ENCODE data around the gene PGGT1B. TPM values are rescaled to one million over a fixed set of nuclear protein-coding genes. Genes with fewer than 3 reads are reported as not detected.

Gene PGGT1B
- total RNA-seq, 2 donors from 2014 or later: 39.3 to 44.9 TPM

DNA sequence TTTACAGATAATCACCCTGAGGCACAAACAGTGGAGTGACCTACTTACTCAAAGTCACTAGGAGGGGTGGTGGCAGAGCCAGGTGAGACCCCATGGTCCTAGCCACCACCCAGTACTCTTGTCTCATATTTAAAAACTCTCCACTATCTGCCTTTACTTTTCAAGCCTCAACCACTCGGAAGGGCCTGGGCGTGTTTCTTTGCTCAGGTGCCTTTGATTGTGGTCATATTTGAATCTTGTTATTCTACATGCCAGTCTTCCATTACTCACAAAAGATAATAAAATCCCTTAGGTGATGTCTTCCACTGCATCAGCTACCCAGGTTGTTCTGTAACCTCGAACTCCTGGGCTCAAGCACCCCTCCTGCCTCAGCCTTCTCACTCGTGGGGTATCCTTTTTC lies 72.3 kb downstream of the PGGT1B start:
- H3K27me3 Mint-ChIP-seq: peaks cover 19% of the 10 kb centered on the region
- no peak for DNase-seq
- no peak for ATAC-seq
- no peak overlapping the region for H3K27ac Mint-ChIP-seq
- no peaks in the 10 kb centered on the region for H3K9me3 ChIP-seq (ENCODE audit: control insufficient read depth, low read length, poor library complexity, severe bottlenecking)
- no peak overlapping the region for H3K4me3 Mint-ChIP-seq
- H3K4me1 Mint-ChIP-seq: no peaks in the 10 kb centered on the region
- H3K36me3 Mint-ChIP-seq (ENCODE audit: low read depth): no peaks in the 10 kb centered on the region

DNA sequence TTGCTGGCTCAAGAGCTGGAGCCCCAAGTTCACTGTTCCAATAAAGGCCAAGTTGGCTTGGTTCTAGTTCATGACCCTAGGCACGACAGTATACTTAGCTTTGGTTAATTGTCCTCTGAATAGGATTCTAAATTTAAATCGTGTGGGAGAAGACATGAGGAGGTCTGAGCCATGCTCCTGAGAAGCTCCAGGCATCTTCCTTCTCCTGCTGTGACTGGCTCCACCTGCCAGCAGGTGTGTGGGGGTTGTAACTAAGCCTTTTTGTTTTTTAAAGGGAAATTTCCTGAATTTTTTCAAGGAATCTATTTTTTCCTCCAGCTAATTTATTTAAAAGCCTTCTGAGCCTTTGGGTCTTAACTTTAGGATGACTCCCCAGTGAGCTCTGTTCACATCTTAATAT lies 72.8 kb downstream of the PGGT1B start:
- H3K27me3 Mint-ChIP-seq: peaks cover 19% of the 10 kb centered on the region
- no peak for ATAC-seq
- H3K4me1 Mint-ChIP-seq: no peaks in the 10 kb centered on the region
- no peak overlapping the region for H3K27ac Mint-ChIP-seq
- DNase-seq: no peak
- H3K4me3 Mint-ChIP-seq: no peak overlapping the region
- no peaks in the 10 kb centered on the region for H3K36me3 Mint-ChIP-seq (ENCODE audit: low read depth)
- no peaks in the 10 kb centered on the region for H3K9me3 ChIP-seq (ENCODE audit: control insufficient read depth, low read length, poor library complexity, severe bottlenecking)

DNA sequence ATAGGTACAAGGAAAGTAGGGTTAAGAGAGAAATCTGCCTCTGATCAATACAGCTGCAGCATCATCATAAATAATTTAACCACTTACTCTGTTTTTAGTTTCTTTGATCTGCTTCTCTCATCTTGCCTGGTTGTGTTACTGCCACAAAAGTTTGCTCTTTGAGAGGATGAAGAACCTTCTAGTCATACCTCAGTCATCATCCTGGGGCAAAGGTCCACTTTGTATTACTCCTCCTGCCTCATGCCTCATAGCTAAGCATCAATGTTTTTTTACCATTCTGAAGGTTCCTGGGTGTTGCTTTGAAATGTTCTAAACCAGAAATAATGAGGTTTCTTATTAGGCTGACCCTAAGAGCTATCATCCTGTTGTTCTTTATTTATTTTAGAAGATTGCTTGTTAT lies 75.9 kb downstream of the PGGT1B start:
- ATAC-seq: no peak
- Mint-ChIP-seq H3K27me3 (peaks cover 37% of the 10 kb centered on the region), H3K4me3 (no peak overlapping the region)

DNA sequence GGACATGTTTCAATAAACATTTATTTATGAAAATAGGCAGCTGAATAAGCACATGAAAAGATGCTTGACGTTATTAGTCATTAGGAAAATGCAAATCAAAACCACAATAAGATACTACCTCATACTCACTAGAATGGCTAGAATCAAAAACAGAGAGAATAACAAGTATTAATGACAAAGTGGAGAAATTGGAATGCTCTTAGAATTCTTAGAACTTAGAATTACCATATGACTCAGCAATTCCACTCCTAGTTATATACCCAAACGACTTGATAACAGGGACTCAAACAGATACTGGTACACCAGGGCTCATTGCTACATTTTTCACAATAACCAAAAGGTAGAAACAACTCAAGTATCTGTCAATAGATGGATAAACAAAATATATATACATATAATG lies 77.9 kb downstream of the PGGT1B start:
- no peak overlapping the region for H3K4me3 Mint-ChIP-seq
- peaks cover 3% of the 10 kb centered on the region for H3K36me3 Mint-ChIP-seq (ENCODE audit: low read depth)
- DNase-seq (no peak), ATAC-seq (no peak)
- H3K4me1 Mint-ChIP-seq: peaks cover 3% of the 10 kb centered on the region
- no peak overlapping the region for H3K27ac Mint-ChIP-seq
- no peaks in the 10 kb centered on the region for H3K9me3 ChIP-seq (ENCODE audit: control insufficient read depth, low read length, poor library complexity, severe bottlenecking)
- peaks cover 48% of the 10 kb centered on the region for H3K27me3 Mint-ChIP-seq

More for the DNA sequence above, 75.9 kb downstream of the PGGT1B start:
- no peaks in the 10 kb centered on the region for H3K36me3 Mint-ChIP-seq (ENCODE audit: low read depth)
- no peaks in the 10 kb centered on the region for H3K4me1 Mint-ChIP-seq
- no peak for DNase-seq
- H3K9me3 ChIP-seq (ENCODE audit: control insufficient read depth, low read length, poor library complexity, severe bottlenecking): no peaks in the 10 kb centered on the region
- no peak overlapping the region for H3K27ac Mint-ChIP-seq

DNA sequence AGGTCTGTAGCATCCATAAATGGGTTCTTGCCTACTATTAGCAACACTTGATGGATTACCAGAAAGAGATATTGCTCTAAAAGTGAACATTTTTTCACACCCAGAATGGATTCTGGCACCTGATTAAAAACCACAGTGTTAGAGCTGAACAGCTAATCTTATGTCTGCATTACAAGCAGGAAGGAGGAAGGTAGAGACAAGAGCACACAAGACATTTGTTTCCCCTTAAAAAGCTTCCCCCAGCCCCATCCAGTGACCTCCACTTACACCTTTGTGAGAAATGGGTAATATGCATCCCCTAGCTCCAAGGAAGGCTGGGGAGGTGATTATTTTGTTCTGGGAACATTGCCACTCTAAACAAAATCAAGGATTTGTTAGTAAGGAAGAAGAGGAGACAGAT lies 80.9 kb downstream of the PGGT1B start:
- ATAC-seq (no peak), DNase-seq (no peak)
- Mint-ChIP-seq H3K4me3 (no peak overlapping the region), H3K27me3 (peaks cover 69% of the 10 kb centered on the region), H3K27ac (no peak overlapping the region), H3K36me3 (ENCODE audit: low read depth) (peaks cover 3% of the 10 kb centered on the region), H3K4me1 (peaks cover 5% of the 10 kb centered on the region)
- H3K9me3 ChIP-seq (ENCODE audit: control insufficient read depth, low read length, poor library complexity, severe bottlenecking): no peaks in the 10 kb centered on the region

DNA sequence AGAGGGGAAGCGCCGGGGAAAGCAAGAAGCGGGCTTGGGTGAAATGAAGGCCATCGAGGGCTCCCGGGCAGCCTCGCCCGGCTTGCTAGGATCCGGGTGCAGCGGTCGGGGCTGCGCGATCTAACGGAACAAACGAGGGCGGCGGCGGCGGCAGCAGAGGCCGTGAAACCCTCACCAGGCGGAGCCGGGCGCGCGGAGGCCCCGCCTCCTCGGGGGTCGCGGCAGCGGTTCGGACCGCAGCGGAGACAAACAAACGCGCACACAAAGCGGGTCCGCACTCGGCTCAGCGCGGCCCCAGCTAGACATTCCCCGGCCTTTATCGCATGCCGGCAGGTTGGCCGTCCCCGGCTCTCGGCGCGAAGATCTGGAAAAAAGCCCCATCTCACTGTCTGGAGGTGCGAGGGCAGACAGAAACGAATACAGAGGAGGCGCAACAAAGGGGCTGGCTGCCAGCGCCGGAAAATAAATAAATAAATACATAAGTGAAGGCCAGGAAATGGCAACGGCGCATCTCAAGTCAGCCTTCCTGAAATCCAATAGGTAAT lies 82.4 kb downstream of the PGGT1B start:
- no peak for DNase-seq
- Mint-ChIP-seq H3K4me1 (peaks cover 5% of the 10 kb centered on the region), H3K36me3 (ENCODE audit: low read depth) (peaks cover 3% of the 10 kb centered on the region), H3K4me3 (peak overlapping the region; percentile 92), H3K27ac (no peak overlapping the region), H3K27me3 (peaks cover 71% of the 10 kb centered on the region)
- ATAC-seq: peak; percentile 70
- no peaks in the 10 kb centered on the region for H3K9me3 ChIP-seq (ENCODE audit: control insufficient read depth, low read length, poor library complexity, severe bottlenecking)

DNA sequence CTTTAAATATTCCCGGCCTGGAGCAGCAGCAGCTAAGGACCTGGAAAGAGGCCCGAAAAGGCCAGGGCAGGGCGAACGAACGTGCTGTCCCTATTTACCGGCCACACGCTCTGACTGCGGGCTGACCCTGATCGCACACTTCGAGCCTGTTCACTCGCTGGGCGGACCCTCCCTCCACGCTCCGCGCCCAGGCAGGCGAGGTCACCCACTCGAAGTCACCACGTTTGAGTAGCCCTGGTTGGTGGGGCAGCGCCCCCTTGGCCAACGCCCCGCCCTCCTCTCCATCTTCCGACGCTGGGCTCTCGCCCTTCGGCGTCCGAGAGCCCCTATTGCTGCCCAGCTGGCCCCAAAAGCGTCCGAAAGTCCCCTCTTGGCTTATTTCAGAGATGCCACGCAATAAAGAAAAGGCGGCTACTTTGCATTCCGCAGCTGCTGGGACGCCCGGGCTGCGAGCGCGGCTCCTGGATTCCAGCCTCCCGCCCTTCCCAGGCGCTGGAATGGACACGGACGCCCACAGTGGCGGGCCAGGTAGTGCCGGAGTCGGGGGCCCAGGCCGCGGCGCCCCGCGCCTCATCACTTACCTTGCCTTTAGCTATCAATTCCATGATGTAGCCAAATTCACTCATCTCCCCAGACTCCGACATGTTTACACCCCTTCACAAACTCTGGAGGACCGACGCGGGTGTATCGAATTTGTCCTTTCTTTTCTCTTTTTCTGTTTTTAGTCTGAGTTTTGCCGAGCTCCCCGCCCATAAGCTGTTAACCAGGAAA lies 83.1 kb downstream of the PGGT1B start:
- Mint-ChIP-seq H3K27me3 (peaks cover 71% of the 10 kb centered on the region), H3K4me3 (peak overlapping the region; percentile 92), H3K27ac (no peak overlapping the region), H3K4me1 (peaks cover 5% of the 10 kb centered on the region), H3K36me3 (ENCODE audit: low read depth) (peaks cover 3% of the 10 kb centered on the region)
- DNase-seq: no peak
- peak; percentile 35 for ATAC-seq
- H3K9me3 ChIP-seq (ENCODE audit: control insufficient read depth, low read length, poor library complexity, severe bottlenecking): no peaks in the 10 kb centered on the region

DNA sequence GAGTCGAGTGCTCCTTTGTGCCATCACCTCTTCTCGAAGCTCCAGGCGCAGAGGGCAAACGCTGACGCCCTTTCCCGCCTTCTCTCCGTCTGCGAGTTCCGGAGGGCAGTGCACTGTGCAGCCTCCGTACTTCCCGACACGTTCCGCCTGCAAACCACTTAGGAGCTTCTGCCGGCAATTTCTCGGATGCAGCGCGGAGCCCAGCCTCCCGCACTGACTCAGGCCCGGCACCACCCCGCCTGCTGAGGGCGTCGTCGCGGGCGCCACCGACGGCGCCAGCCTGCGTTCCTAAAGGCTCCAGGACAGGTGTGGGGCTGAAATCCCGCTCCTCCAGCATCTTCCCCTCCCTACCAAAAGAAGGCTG lies 83.7 kb downstream of the PGGT1B start:
- Mint-ChIP-seq H3K4me3 (peak overlapping the region; percentile 33), H3K4me1 (peaks cover 5% of the 10 kb centered on the region), H3K36me3 (ENCODE audit: low read depth) (peaks cover 3% of the 10 kb centered on the region), H3K27ac (no peak overlapping the region), H3K27me3 (peaks cover 71% of the 10 kb centered on the region)
- no peaks in the 10 kb centered on the region for H3K9me3 ChIP-seq (ENCODE audit: control insufficient read depth, low read length, poor library complexity, severe bottlenecking)
- ATAC-seq (no peak), DNase-seq (no peak)

DNA sequence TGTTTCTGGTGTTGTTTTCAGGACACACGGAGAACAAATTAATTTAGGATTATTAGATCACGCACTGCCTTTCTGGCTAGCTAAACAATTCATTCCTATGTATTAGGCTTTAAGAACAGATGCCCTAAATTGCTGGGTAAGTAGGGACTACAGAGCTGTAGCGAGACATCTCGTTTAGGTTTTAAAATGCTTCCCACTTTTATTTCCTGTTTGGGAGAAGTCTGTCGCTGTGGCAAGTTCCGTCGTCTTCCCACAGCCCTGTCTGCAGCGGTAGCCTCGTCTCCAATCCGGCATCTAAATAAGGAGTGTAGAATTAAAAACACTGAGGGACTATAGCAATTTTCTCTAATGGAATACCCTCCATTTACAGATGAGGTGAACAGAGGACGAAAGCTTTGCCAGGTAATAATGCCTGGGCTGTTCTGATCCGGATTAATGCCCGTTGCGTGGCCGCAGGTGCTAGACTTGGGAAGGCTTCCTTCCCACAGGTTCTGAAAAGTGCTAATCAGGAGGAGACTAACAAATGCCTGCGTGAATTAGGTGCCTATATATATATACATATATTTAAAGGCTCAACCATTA lies 91.7 kb downstream of the PGGT1B start:
- H3K36me3 Mint-ChIP-seq (ENCODE audit: low read depth): peaks cover 5% of the 10 kb centered on the region
- no peak for ATAC-seq
- DNase-seq: no peak
- peak overlapping the region; percentile 86 for H3K4me3 Mint-ChIP-seq
- H3K9me3 ChIP-seq (ENCODE audit: control insufficient read depth, low read length, poor library complexity, severe bottlenecking): peaks cover 3% of the 10 kb centered on the region
- no peaks in the 10 kb centered on the region for H3K4me1 Mint-ChIP-seq
- no peak overlapping the region for H3K27ac Mint-ChIP-seq
- H3K27me3 Mint-ChIP-seq: peaks cover 72% of the 10 kb centered on the region

DNA sequence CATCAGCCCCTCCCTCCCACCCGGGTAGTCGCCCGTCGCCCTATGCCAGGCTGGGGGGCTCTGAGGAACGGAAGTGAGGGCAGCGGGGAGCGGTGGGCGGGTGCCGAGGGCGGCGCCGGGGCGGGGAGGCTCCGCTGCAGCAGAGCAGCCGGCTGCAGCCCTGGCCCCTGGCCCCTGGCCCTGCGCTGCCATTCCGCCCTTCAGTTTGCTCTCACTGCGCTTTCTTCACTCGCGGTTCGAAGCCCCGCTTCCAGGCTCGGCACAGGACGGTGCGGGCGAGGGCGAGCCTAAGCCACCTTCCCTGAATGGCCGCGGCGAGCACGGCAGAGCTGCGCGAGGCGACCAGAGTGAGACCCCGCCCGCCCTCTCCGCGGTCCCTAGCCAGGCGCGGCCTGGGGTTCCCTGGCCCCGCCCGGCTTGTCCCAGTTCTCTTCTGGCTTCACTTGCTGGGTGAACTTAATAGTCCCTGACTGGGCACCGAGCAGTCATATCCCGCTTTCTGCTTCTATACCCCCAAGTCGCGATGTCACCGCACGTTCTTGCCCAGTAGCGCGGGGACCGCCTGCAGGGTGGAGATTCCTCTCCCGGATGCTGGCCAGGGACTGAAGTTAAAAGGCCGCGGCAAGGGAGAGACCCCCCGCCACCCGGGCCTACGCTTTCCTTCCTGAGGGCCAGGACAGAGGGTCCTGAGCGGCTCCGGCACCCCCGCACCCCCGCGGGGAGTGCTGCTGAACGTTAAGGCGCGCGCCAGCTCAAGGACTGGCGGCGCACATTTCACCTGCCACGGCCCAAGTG lies 92.3 kb downstream of the PGGT1B start:
- peaks cover 3% of the 10 kb centered on the region for H3K9me3 ChIP-seq (ENCODE audit: control insufficient read depth, low read length, poor library complexity, severe bottlenecking)
- ATAC-seq (peak; percentile 29), DNase-seq (no peak)
- H3K4me1 Mint-ChIP-seq: no peaks in the 10 kb centered on the region
- H3K36me3 Mint-ChIP-seq (ENCODE audit: low read depth): peaks cover 5% of the 10 kb centered on the region
- peaks cover 77% of the 10 kb centered on the region for H3K27me3 Mint-ChIP-seq
- peak overlapping the region; percentile 86 for H3K4me3 Mint-ChIP-seq
- no peak overlapping the region for H3K27ac Mint-ChIP-seq

DNA sequence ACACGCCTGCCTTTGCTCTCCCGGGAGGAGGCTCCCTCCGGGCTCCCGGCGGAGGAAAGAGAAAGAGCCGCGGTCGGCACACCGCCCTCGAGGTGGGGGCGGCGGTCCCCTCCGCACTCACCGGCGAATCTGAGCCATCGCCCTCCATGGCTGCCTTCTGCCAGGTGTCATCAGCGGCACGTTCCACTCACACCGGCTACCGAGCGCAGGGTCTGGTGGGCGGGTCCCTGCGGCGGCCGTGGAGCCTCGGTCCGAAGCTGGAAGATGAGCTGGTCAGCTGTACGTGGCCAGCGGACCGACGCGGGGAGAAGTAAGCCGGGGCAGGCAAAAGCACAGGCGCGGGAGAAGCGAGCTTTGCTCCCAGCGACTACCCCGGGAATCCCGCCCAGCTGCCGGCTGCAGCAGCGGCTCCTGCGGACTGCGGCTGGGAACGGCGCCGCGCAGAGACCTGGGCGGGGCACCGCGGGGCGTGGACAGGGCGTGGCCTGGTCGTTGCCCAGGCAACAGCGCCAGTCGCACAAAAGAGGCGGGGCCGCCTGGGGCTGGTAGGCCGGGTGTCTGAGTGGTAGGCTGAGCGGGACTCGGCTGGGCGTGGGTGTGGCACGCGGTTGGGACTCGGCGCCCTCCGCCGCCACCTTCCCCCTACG lies 93.1 kb downstream of the PGGT1B start, which contains the start of gene TRIM36:
Gene TRIM36 (minus strand): TSS at position 422 of the 647 bp plus-strand sequence. CDS start 274 bp downstream, at position 148.
- peak within 1 kb of the TSS; percentile 86 for H3K4me3 Mint-ChIP-seq
- H3K36me3 Mint-ChIP-seq (ENCODE audit: low read depth): peaks cover 5% of the 10 kb centered on the region
- H3K4me1 Mint-ChIP-seq: no peaks in the 10 kb centered on the region
- peak; percentile 98 for ATAC-seq
- H3K27ac Mint-ChIP-seq: no peak within 1 kb of the TSS
- H3K27me3 Mint-ChIP-seq: peaks cover 81% of the 10 kb centered on the region
- peaks cover 3% of the 10 kb centered on the region for H3K9me3 ChIP-seq (ENCODE audit: control insufficient read depth, low read length, poor library complexity, severe bottlenecking)
- peak; percentile 84 to 85 (median 84) for DNase-seq

DNA sequence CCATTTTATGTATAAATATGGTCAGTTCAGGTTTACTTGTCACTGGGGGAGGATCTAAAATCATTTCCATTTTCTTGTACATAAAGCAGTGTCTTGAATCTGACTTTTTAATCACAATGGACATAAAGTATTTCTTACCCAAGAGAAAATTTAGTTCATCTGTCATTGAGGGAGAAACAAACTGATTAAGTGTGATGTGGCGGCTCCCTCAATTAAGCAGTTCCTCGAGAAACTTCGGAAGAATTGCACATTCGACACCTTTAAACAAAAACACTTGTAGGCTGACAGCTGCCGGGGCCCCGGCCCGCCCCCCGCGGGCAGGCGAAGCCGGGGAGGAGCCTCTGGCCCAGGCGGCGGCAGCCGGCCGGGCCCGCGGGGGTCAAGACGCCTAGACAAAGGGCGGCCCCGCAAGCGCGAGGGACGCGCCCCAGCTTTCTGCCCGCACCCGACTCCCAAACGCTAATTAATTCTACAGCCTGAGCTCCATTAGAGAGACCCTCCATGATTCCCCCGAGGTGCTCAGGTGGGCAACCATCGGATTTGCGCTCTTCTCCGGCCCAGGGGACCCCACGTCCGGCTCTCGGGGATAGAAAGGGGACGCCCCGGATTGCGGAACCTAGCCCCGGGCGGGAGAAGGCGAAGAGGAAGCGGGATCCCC lies 93.7 kb downstream of the PGGT1B start:
- DNase-seq (no peak), ATAC-seq (no peak)
- Mint-ChIP-seq H3K4me1 (no peaks in the 10 kb centered on the region), H3K4me3 (peak overlapping the region; percentile 85), H3K27ac (no peak overlapping the region), H3K27me3 (peaks cover 81% of the 10 kb centered on the region), H3K36me3 (ENCODE audit: low read depth) (peaks cover 5% of the 10 kb centered on the region)
- H3K9me3 ChIP-seq (ENCODE audit: control insufficient read depth, low read length, poor library complexity, severe bottlenecking): peaks cover 3% of the 10 kb centered on the region
